ENCODE data around the gene ZNF761.
A peak's percentile ranks its signal among the peaks of the same experiment; 100 is the strongest.
"Not testable (repeated sequence)": the region's sequence is repeated elsewhere in the genome, so short reads cannot be mapped to it uniquely, and the experiment has no call there.

ZNF761 gene

GRCh38 chr19:53462861-53463260 is 31.1 kb downstream of the ZNF761 start:
- ChIA-PET POLR2A (no interaction called here), CTCF (no interaction called here)
- TF ChIP-seq, protein P1, sequence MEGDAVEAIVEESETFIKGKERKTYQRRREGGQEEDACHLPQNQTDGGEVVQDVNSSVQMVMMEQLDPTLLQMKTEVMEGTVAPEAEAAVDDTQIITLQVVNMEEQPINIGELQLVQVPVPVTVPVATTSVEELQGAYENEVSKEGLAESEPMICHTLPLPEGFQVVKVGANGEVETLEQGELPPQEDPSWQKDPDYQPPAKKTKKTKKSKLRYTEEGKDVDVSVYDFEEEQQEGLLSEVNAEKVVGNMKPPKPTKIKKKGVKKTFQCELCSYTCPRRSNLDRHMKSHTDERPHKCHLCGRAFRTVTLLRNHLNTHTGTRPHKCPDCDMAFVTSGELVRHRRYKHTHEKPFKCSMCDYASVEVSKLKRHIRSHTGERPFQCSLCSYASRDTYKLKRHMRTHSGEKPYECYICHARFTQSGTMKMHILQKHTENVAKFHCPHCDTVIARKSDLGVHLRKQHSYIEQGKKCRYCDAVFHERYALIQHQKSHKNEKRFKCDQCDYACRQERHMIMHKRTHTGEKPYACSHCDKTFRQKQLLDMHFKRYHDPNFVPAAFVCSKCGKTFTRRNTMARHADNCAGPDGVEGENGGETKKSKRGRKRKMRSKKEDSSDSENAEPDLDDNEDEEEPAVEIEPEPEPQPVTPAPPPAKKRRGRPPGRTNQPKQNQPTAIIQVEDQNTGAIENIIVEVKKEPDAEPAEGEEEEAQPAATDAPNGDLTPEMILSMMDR (IDR thresholded peaks at IDR 0.05; ENCODE audit: control extremely low read depth, extremely low read depth, low read depth, missing control alignments) = no peak
- no peak for DNase-seq (ENCODE audit: extremely low spot score)

- TF ChIP-seq, protein P1 (IDR thresholded peaks at IDR 0.05; ENCODE audit: control extremely low read depth, extremely low read depth, low read depth, missing control alignments) = no peak
- ChIA-PET POLR2A (no interaction called here), CTCF (no interaction called here)
- no peak for DNase-seq (ENCODE audit: extremely low spot score)
Observed at GRCh38 chr19:53463263-53463662, 31.5 kb downstream of the ZNF761 start.

- TF ChIP-seq, protein P1 (IDR thresholded peaks at IDR 0.05; ENCODE audit: control extremely low read depth, extremely low read depth, low read depth, missing control alignments) = no peak
- POLR2A ChIA-PET = no interaction called here
- DNase-seq (ENCODE audit: extremely low spot score) = no peak
- CTCF ChIA-PET = no interaction called here
Observed at GRCh38 chr19:53466726-53467484, 35.1 kb downstream of the ZNF761 start.

DNA sequence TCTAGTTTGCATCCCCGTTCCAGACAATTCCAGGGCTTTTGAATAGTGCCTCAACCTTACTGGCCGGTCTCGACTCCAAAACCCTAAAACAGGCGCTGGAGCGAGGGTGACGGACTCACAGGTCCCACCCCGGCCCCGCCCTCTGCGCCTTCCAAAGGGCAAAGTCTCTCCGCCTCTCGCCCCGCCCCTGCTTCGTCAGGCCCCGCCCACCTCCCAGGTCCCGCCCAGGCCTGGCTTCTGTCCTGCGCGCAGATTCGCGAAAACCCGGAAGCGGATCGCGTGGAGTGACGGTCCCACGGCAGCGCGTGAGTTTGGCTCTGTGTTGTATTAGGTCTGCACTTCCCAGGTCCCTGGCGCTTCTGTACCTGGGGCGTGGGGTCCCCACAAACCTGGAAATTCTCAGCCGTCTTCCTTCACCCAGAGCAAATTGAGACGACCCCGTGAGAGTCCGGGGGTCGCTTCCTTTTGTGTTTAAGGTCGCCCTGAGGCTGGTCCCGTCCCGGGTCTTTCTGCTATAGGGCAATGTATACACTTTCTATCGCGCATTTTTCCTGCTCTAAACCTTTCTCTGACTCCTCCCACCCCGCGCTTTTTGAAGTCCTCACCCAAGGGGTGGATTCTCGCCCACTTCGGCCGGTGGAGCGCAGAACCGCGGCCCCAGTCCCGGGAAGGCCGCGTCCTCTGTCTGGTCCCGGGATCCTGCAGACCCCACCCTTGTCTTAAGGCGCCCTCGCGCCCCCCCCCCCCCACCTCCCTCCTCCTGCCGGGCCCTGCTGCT is 35.9 kb downstream of the ZNF761 start, which contains the start of gene ZNF813:
TSS of gene ZNF813 (plus strand) at position 249 of the 778 bp plus-strand sequence. CDS start 16,090 bp downstream, outside the sequence.
- CTCF ChIA-PET = no interaction called here
- POLR2A ChIA-PET = no interaction called here
- TF ChIP-seq, protein P1 (IDR thresholded peaks at IDR 0.05; ENCODE audit: control extremely low read depth, extremely low read depth, low read depth, missing control alignments) = no peak
- peak; percentile 94 for DNase-seq (ENCODE audit: extremely low spot score)

GRCh38 chr19:53468628-53469027 is 36.8 kb downstream of the ZNF761 start:
- CTCF ChIA-PET; POLR2A ChIA-PET; DNase-seq (ENCODE audit: extremely low spot score): not testable (repeated sequence)

DNA sequence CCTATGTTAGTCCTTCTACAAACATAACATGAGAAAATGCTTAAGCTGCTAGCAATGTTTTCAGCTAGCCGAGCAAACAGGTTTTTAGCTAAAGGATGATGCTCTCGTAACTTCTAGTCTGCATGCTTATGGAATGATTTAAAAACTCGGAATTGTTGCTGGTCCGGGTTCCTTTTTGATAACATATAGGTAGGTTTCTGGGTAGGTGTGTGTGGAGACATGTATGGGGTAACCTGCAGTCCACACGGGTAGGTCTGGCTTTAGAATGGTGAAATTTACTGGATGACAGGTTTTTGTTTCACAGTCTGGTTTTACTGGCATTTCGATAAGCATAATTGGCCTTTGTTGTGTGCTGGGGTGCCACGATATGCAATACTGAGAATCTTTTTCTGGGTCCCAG is 40.1 kb downstream of the ZNF761 start:
- POLR2A ChIA-PET = no interaction called here
- DNase-seq (ENCODE audit: extremely low spot score) = no peak
- CTCF ChIA-PET = no interaction called here
- TF ChIP-seq, protein P1 (IDR thresholded peaks at IDR 0.05; ENCODE audit: control extremely low read depth, extremely low read depth, low read depth, missing control alignments) = no peak

GRCh38 chr19:53474832-53475231 is 43.0 kb downstream of the ZNF761 start:
- CTCF ChIA-PET; POLR2A ChIA-PET; DNase-seq (ENCODE audit: extremely low spot score): not testable (repeated sequence)

- CTCF ChIA-PET; POLR2A ChIA-PET; DNase-seq (ENCODE audit: extremely low spot score): not testable (repeated sequence)
Observed at GRCh38 chr19:53475470-53475869, 43.7 kb downstream of the ZNF761 start.

DNA sequence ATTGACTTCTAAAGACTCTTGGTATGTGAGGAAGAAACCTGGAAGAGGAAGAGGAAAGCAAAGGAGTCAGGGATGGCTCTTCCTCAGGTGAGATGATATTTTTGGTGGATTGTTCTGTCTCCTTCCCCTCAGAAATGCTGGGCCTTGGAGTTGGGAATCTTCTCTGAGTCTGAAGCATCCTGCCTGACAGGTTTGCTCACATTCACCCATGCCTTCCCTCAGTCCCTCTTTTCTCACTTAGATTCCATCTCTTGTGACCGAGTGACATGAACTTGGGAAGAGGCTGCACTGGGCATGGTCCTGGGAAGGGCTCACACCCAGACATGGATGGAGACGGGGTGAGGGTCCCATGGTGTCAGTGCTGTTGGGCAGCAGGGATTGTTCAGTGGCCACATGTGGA is 52.0 kb downstream of the ZNF761 start:
- CTCF ChIA-PET; POLR2A ChIA-PET; DNase-seq (ENCODE audit: extremely low spot score): not testable (repeated sequence)
